ENCODE measurements around the gene MITF.

GRCh38 chr3:69987833-69988232 is 248.6 kb downstream of the MITF start:
- no peak for TF ChIP-seq POLR2A (IDR thresholded peaks at IDR 0.05)
- TF ChIP-seq, protein P1, sequence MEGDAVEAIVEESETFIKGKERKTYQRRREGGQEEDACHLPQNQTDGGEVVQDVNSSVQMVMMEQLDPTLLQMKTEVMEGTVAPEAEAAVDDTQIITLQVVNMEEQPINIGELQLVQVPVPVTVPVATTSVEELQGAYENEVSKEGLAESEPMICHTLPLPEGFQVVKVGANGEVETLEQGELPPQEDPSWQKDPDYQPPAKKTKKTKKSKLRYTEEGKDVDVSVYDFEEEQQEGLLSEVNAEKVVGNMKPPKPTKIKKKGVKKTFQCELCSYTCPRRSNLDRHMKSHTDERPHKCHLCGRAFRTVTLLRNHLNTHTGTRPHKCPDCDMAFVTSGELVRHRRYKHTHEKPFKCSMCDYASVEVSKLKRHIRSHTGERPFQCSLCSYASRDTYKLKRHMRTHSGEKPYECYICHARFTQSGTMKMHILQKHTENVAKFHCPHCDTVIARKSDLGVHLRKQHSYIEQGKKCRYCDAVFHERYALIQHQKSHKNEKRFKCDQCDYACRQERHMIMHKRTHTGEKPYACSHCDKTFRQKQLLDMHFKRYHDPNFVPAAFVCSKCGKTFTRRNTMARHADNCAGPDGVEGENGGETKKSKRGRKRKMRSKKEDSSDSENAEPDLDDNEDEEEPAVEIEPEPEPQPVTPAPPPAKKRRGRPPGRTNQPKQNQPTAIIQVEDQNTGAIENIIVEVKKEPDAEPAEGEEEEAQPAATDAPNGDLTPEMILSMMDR (IDR thresholded peaks at IDR 0.05) = no peak
